ENCODE results near the gene ZNF32. TPM values are rescaled to one million over a fixed set of nuclear protein-coding genes. Genes with fewer than 3 reads are reported as not detected.
A peak's percentile ranks its signal among the peaks of the same experiment; 100 is the strongest.

Gene ZNF32
- total and polyA plus RNA-seq, 10 donors: 26.3 to 68.8 (median 31.9) TPM

GRCh38 chr10:43619368-43619767, 29.3 kb downstream of the ZNF32 start:
- H3K36me3 ChIP-seq: peaks cover 3 to 32% (median 24%) of the 10 kb centered on the region in 6 donors
- H3K9me3 ChIP-seq: peaks cover 19 to 91% (median 68%) of the 10 kb centered on the region in 8 donors
- peaks cover 0 to 7% (median 0%) of the 10 kb centered on the region in 6 donors for H3K4me1 ChIP-seq
- no peak for DNase-seq
- intact Hi-C loops (cut with DNase I; ENCODE audit: low total_unique reads): no loop called here
- 89 to 100% (median 98%) methylated on average over 2 of the region's 2 CpGs for WGBS, 5 donors
- TF ChIP-seq POLR2A (IDR thresholded peaks at IDR 0.05) (no peak), CTCF (IDR thresholded peaks at IDR 0.05 in 8 of 11, conservative IDR thresholded peaks at IDR 0.05 in 3 of 11) (no peak), POLR2AphosphoS5 (IDR thresholded peaks at IDR 0.05) (no peak)
- H3K27me3 ChIP-seq (replicated peaks in 1 of 7): no peaks in the 10 kb centered on the region
- no peak overlapping the region for H3K27ac ChIP-seq
- no peak overlapping the region for H3K4me3 ChIP-seq

DNA sequence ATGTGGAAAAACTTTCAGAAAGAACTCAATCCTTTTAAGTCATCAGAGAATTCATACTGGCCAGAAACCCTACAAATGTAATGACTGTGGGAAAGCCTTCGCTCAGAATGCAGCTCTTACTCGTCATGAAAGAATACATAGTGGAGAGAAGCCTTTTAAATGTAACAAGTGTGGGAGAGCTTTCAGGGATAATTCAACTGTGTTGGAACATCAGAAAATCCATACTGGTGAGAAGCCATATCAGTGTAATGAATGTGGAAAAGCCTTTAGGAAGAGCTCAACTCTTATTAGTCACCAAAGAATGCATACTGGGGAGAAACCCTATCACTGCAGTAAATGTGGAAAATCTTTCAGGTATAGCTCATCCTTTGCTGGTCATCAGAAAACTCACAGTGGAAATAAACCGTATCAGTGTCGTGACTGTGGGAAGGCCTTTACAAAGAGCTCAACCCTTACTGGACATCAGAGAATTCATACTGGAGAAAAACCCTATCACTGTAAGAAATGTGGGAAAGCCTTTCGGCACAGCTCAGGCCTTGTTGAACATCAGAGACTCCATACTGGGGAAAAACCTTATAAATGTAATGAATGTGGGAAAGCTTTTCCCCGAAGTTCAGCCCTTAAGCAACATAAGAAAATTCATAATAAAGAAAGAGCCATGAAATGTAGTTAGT, 31.8 kb downstream of the ZNF32 start:
- WGBS, 5 donors: 88 to 97% (median 95%) methylated on average over 6 of the region's 6 CpGs
- H3K36me3 ChIP-seq: peaks cover 3 to 58% (median 36%) of the 10 kb centered on the region in 6 donors
- intact Hi-C loops (cut with DNase I; ENCODE audit: low total_unique reads): no loop called here
- H3K9me3 ChIP-seq: peaks cover 19 to 96% (median 72%) of the 10 kb centered on the region in 8 donors
- DNase-seq: no peak
- no peak for TF ChIP-seq POLR2AphosphoS5 (IDR thresholded peaks at IDR 0.05)
- TF ChIP-seq CTCF (IDR thresholded peaks at IDR 0.05 in 8 of 11, conservative IDR thresholded peaks at IDR 0.05 in 3 of 11): no peak
- TF ChIP-seq POLR2A (IDR thresholded peaks at IDR 0.05): no peak
- no peaks in the 10 kb centered on the region for H3K27me3 ChIP-seq (replicated peaks in 1 of 7)
- no peak overlapping the region for H3K4me3 ChIP-seq
- H3K4me1 ChIP-seq: no peaks in the 10 kb centered on the region
- no peak overlapping the region for H3K27ac ChIP-seq

- intact Hi-C loops (cut with DNase I; ENCODE audit: low total_unique reads): no loop called here
- Histone ChIP-seq H3K36me3 (peaks cover 0 to 76% (median 36%) of the 10 kb centered on the region in 6 donors), H3K27ac (no peak overlapping the region), H3K9me3 (peaks cover under 1 to 42% (median 22%) of the 10 kb centered on the region in 8 donors), H3K27me3 (replicated peaks in 1 of 7) (no peaks in the 10 kb centered on the region), H3K4me1 (peaks cover 0 to 27% (median 14%) of the 10 kb centered on the region in 6 donors), H3K4me3 (no peak overlapping the region)
- TF ChIP-seq POLR2AphosphoS5 (IDR thresholded peaks at IDR 0.05) (no peak), CTCF (IDR thresholded peaks at IDR 0.05 in 8 of 11, conservative IDR thresholded peaks at IDR 0.05 in 3 of 11) (no peak), POLR2A (IDR thresholded peaks at IDR 0.05) (no peak)
- DNase-seq: no peak
These were observed 38.0 kb downstream of the ZNF32 start for GRCh38 chr10:43610636-43611035.

- WGBS, 5 donors: 81 to 89% (median 87%) methylated on average over 10 of the region's 10 CpGs
- DNase-seq: no peak
- H3K9me3 ChIP-seq: peaks cover 0 to 9% (median 3%) of the 10 kb centered on the region in 8 donors
- intact Hi-C loops (cut with DNase I; ENCODE audit: low total_unique reads): no loop called here
- peaks cover 0 to 42% (median 15%) of the 10 kb centered on the region in 6 donors for H3K36me3 ChIP-seq
- H3K27me3 ChIP-seq (replicated peaks in 1 of 7): no peaks in the 10 kb centered on the region
- peaks cover 0 to 28% (median 14%) of the 10 kb centered on the region in 6 donors for H3K4me1 ChIP-seq
- no peak overlapping the region for H3K27ac ChIP-seq
- H3K4me3 ChIP-seq: peak overlapping the region in 6 of 8 donors; percentile 58 to 99 (median 91)
- TF ChIP-seq POLR2AphosphoS5 (IDR thresholded peaks at IDR 0.05): no peak
- TF ChIP-seq POLR2A (IDR thresholded peaks at IDR 0.05): no peak
- TF ChIP-seq CTCF (IDR thresholded peaks at IDR 0.05 in 8 of 11, conservative IDR thresholded peaks at IDR 0.05 in 3 of 11): no peak
These were observed 41.5 kb downstream of the ZNF32 start for GRCh38 chr10:43607199-43607573.

Data from spleen (tissue), 11 donors.